Activated CD4-positive, alpha-beta T cell treated with anti-CD3 and anti-CD28 coated beads, Interleukin-2, Interleukin-4, amounts not matched to agents 100 ng/mL and 50 ng/mL, durations not matched to agents 16 hours and 8 hours (primary cell): ENCODE results near the gene KCNA3.

Experiments
- DNase-seq: peaks from one replicate; pipeline ENCODE4 v3.0.0-alpha.2; 2020; ENCODE audit warnings: low spot score

KCNA3 gene

GRCh38 chr1:110674337-110675059, at the start of gene KCNA3:
Gene KCNA3, minus strand, starts transcription at chr1:110674940. Its CDS starts 131 bp downstream, at chr1:110674809.
- DNase-seq, result peak; percentile 81

DNA sequence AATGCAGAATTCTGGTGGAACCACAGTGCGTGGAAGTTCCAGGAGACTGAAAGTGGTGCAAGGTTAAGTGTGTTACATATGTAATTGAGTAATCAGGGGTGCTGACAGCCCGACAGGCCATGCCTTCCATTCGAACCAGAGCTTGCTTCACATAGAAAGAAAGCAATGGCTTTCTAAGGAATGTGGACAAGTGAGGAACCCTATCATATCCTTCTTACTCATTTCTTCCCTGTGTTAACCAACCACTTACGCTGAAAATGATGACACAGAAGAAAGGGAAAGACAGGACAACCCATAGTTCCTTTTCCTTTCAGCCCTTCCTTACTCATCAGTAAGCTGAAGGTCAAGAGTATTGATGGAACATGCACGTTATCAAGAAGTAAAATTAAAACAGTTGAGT, 48.1 kb upstream of the KCNA3 start:
- no peak for DNase-seq

GRCh38 chr1:110719908-110720307, 45.2 kb upstream of the KCNA3 start:
- DNase-seq, result no peak

- DNase-seq, result no peak
These were observed 43.7 kb upstream of the KCNA3 start for GRCh38 chr1:110718452-110718851.

DNA sequence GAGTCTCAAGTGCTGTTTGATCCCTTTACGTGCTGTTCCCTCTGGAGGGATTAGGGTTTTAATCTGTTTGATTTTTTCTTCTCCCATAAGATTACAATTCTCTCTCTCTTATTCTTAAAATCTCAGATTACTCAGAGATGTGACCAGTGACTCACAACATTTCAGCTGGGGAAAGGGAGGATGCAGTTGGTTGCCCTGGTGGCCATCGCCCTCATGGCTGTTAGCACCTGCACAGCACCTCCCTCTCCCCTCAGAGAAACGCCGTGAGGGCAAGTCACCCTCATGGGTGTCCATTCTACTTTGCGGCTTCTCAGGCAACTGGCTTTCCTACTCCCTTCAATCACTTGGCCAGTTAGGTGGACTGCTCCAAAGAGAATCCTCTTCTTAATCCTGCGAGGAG, 42.4 kb upstream of the KCNA3 start:
- DNase-seq, result no peak

- DNase-seq, result no peak
These were observed 39.7 kb upstream of the KCNA3 start for GRCh38 chr1:110714374-110714995.

DNA sequence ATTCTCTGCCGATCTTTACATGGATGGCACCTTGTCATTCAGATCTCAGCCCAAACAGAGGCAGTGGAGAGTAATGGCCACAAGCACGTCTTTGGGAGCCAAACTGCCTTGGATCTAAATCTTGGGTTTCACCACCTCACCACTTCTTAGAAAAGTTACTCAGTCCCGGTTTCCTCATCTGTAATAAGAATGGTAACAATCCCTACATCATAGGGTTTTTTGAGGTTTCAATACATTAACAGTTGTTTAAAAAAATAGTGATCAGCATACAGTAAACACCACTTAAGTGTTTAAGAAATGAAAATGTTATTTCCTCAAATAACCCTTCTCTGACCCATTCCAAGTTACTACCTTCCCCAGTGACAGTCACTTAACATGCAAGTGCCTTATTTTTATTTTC, 38.5 kb upstream of the KCNA3 start:
- no peak for DNase-seq

GRCh38 chr1:110710314-110710713, 35.6 kb upstream of the KCNA3 start:
- DNase-seq, result no peak

GRCh38 chr1:110708974-110709440, 34.3 kb upstream of the KCNA3 start:
- no peak for DNase-seq

GRCh38 chr1:110707232-110707631, 32.5 kb upstream of the KCNA3 start:
- DNase-seq, result no peak

DNA sequence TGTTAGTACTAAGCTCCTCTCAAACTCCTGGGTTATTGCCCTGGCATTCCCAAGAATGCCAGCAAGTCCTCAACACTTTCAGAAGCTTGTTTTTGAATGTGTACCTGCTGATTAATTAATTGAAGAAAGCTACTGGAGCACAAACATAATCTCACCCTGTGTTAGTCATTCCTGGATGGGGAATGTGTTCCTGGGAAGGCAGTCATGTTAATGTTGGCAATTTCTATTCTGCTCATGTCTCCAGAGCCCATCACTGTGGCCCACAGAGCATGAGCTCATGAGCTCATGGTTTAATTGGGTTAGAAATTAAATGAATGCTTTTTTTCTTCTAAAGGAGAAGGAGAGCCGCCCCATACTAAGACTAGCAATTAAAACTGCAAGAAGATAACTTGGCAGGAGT, 31.9 kb upstream of the KCNA3 start:
- no peak for DNase-seq

- no peak for DNase-seq
These were observed 27.5 kb upstream of the KCNA3 start for GRCh38 chr1:110702260-110702659.

DNA sequence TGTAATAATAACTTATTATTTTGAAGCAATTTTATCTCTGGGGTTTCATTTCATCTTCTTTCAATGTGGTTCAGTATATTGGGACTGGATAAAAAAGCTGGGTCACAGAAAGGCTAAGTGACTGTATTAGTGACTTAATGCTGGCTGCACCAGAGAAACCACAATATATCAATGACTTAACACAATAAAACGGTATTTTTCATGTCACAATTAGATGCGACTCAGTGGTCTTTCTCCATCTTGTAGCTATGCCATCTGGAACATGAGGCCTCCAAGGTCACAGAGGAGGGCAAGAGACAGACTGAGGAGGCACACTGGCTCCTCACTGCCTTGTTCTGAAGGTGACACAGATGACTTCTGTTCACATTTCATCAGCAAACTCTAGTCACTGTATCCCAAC, 26.0 kb upstream of the KCNA3 start:
- DNase-seq, result no peak

- DNase-seq, result no peak
These were observed 22.9 kb upstream of the KCNA3 start for GRCh38 chr1:110697606-110698005.

- no peak for DNase-seq
These were observed 22.1 kb upstream of the KCNA3 start for GRCh38 chr1:110696818-110697217.

DNA sequence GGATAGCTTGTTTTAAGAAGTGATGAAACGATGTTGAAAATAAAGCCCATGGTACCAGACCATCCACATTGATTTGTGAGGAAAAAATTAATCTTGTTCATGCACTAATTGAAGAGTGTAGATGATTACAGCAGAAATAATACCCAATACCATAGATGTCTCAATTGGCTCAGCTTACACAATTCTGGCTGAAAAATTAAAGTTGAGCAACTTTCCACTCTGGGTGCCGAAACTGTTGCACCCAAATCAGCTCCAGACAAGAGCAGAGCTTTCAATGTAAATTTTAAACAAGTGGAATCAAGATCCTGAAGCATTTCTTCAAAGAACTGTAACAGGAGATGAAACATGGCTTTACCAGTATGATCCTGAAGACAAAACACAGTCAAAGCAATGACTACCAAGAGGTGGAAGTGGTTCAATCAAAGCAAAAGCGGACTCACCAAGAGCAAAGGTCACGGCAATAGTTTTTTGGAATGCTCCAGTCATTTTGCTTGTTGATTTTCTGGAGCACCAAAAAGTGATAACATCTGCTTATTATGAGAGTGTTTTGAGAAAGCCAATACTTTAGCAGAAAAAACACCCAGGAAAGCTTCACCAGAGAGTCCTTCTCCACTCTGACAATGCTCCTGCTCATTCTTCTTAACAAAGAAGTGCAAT, 16.1 kb upstream of the KCNA3 start:
- DNase-seq, result no peak

- no peak for DNase-seq
These were observed 15.1 kb upstream of the KCNA3 start for GRCh38 chr1:110689868-110690267.

GRCh38 chr1:110688514-110688913, 13.8 kb upstream of the KCNA3 start:
- DNase-seq, result no peak

GRCh38 chr1:110687250-110687649, 12.5 kb upstream of the KCNA3 start:
- DNase-seq, result no peak

DNA sequence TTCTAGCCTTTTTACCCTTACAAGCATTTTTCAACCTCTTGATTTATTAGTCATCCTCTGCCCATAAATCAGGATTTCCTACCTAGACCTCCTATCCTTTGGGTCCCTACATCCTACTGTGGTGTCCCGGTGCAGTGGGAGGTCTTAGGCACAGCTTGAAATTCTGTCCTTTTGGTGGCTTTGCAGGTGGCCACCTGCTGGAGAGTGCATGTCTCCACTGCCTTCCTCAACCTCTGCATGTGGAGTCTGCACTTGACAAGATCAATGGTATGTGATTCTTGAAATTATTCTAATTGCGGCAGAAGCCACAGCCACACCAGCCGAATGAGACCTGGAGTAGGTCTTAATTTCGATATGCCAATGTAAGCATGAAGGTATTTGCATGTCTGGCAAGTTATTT, 11.4 kb upstream of the KCNA3 start:
- no peak for DNase-seq

- DNase-seq, result no peak
These were observed 9.8 kb upstream of the KCNA3 start for GRCh38 chr1:110684491-110684890.

GRCh38 chr1:110682898-110683297, 8.2 kb upstream of the KCNA3 start:
- DNase-seq, result no peak

DNA sequence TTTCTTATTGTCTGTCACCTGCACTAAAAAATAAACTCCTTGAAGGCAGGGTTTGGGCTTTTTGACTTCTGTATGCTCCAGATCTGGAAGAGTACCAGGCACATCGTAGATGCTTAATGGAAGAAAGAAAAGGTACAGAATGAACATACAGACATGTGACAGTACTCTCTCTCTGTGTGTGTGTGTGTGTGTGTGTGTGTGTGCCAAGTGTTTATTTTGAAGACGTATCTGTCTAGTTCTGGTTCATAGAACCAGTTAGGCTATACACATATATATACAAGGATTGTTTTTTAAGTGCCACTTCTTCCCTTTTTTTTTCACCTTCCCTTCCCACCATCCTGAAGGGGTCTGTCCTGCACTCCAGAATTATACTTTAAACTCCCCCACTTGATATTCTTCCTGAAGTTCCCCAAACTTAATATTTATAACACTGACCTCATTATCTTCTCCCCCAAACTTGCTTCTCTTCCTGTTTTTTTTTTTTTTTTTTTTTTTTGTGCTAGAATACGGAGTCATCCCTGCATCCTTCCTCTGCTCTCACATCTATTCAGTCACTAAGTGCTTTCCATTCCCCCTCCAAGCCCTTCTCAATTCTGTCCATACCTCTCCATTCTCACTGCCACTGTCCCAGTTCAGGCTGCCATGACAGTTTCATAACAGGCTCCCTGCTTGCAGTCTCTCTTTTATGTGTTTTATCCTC, 5.4 kb upstream of the KCNA3 start:
- DNase-seq, result no peak
